NB4 (cell line): ENCODE results near the gene HAVCR2.
"Not testable (repeated sequence)": the region's sequence is repeated elsewhere in the genome, so short reads cannot be mapped to it uniquely, and the experiment has no call there.

Experiments used
- DNase-seq: peaks from one replicate; pipeline ENCODE4 v3.0.0; 2010; ENCODE audit warnings: low read depth
- H3K4me3 ChIP-seq: one replicate; pipeline ENCODE4 v1.5.1; 2011; ENCODE audit warnings: mild to moderate bottlenecking, low read depth, low read length, moderate library complexity
- CTCF ChIP-seq: IDR thresholded peaks from one replicate; pipeline ENCODE4 v1.5.1; 2012; ENCODE audit warnings: low read depth, low read length
- MAX ChIP-seq: IDR thresholded peaks from 2 replicates; pipeline ENCODE4 v1.6.1; 2011; ENCODE audit warnings: low read depth, low read length
- MYC ChIP-seq: IDR thresholded peaks from 2 replicates; pipeline ENCODE4 v1.6.1; 2011; ENCODE audit warnings: low read depth, low read length
- POLR2A ChIP-seq: IDR thresholded peaks from 2 replicates; pipeline ENCODE4 v1.6.1; 2011; ENCODE audit warnings: mild to moderate bottlenecking; ENCODE audit not compliant: insufficient read length; ENCODE audit errors: extremely low read depth

HAVCR2 gene

DNA sequence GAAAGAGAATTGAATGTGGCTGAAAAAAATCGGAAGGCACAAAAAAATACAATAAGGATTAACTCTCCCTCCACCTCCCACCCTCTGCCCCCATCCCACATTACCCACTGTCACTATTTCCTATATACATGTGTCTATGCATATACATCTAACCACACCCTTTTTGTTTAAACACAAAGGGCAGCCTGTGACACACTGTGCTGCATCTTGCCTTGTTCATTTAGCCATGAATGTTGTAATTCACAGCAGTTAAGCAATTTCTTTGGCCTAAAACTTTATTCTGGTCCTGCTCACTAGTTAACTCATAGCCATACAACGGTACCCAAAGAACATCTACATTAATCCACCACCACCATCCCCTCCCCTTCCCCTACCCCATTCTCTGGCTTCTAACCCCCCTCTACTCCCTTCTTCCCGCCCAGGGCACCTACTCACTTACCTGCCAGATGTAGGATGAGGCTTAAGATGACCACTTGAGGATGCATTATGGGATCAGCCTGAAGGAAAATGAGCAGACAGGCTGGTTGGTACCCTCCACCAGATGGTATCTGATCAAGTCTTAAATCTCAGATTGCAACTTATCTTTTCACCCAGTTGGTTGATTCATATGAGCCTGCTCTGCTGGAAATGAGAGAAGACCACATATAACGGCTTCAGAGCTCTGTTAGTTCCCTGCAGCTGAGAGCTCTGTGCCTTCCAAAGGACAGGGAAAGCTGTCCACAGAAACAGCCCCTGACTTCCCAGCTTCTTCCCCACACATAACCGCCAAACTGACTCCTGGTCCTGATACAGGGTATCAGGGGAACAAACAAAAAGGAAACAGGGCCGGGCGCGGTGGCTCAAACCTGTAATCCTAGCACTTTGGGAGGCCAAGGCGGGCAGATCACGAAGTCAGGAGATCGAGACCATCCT, 51.1 kb downstream of the HAVCR2 start:
- peak; percentile 7 for DNase-seq
- H3K4me3 ChIP-seq: no peak overlapping the region
- TF ChIP-seq CTCF (no peak), MYC (no peak), POLR2A (no peak), MAX (no peak)

- H3K4me3 ChIP-seq, DNase-seq: not testable (repeated sequence)
Measured at GRCh38 chr5:157056848-157057247, 52.0 kb downstream of the HAVCR2 start.

DNA sequence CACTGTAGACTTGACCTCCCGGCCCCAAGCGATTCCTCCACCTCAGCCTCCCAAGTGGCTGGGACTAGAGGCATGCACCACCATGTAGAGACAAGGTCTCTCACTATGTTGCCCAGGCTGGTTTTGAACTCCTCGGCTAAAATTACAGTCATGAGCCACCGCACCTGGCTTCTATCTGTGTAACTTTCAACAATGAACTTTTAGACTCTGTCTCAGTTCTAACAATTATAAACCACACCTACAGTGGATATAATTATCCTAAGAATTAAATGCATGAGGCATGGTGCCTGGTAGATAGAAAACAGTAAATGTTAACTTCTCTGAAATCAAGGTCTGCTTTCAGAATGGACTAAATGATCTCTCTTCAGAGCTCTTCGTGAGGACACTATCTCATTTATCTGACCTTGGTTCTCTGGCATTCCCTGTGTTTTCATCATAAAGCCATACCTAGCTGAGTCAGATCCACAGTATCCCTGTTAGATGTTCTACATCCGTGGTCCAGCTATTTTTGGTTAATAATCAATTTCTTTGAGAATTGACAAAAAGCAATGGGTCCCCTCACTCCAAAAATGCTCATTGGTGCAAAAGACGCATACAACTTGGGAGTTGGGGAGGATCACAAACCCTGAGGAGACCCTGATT, 57.1 kb downstream of the HAVCR2 start:
- H3K4me3 ChIP-seq: no peak overlapping the region
- TF ChIP-seq MAX (no peak), POLR2A (no peak), CTCF (no peak), MYC (no peak)
- no peak for DNase-seq

DNA sequence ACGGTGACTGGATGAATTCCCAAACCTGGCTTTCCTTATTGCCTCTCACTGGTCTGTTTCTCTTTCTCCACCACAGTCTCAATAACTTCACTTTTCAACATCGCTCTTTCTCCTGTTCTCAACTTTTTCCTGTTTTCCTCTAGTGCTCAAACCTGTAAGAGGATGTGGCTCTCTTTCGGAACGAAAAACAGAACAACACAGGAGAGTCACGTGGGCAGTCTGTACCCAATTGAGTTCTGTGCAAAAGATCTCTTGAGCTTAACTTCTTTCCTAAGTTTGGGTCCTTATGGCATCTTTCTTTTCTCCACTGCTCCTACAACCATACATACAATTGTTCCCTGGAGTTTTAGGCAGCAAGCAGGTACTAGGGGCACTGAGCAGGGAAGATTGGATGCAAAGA, 58.8 kb downstream of the HAVCR2 start:
- DNase-seq: no peak
- TF ChIP-seq CTCF: no peak
- no peak for TF ChIP-seq MYC
- TF ChIP-seq POLR2A: no peak
- no peak for TF ChIP-seq MAX
- H3K4me3 ChIP-seq: no peak overlapping the region

GRCh38 chr5:157049605-157050004, 59.2 kb downstream of the HAVCR2 start:
- no peak overlapping the region for H3K4me3 ChIP-seq
- no peak for TF ChIP-seq CTCF
- no peak for TF ChIP-seq POLR2A
- no peak for TF ChIP-seq MYC
- TF ChIP-seq MAX: no peak
- DNase-seq: no peak

DNA sequence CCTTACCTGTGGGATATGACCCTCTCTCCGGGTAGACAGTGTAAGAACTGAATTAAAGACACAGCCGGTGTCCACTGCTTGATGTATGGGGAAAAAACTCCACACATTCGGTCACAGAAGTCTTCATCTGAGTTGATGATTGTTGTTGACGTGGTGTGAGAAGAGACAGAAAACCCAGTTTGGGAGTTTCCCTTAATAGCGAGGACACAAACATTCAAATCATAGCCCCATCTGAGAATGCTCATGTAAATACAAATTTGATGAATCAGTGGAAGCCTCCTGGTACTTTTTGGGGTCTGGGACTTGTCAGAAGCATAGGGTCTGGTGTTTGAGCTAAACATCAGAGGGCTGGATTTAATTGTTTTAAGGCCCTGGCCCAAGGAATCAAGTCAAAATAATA, 60.9 kb downstream of the HAVCR2 start:
- no peak for TF ChIP-seq MYC
- no peak for DNase-seq
- no peak overlapping the region for H3K4me3 ChIP-seq

GRCh38 chr5:157047016-157047415, 61.8 kb downstream of the HAVCR2 start:
- H3K4me3 ChIP-seq, DNase-seq: not testable (repeated sequence)
